D721Med (cell line): ENCODE results near the gene TROAP.

Experiments used
- DNase-seq: peaks from one replicate; pipeline ENCODE4 v3.0.0; 2011; ENCODE audit warnings: low spot score; ENCODE audit not compliant: insufficient read length
- FAIRE-seq: peaks from 2 replicates; lab custom pipeline; 2011; peaks lifted over from hg19 to GRCh38; lab: Jason Lieb, UNC
- CTCF ChIP-seq: IDR thresholded peaks from 2 replicates; pipeline ENCODE4 v1.5.1; 2012; ENCODE audit warnings: mild to moderate bottlenecking, control low read depth; ENCODE audit not compliant: insufficient read depth; ENCODE audit errors: missing control alignments

The TROAP gene

GRCh38 chr12:49346659-49347310 is 23.7 kb downstream of the TROAP start, which contains the start of gene DNAJC22:
TSS of gene DNAJC22 (plus strand) at chr12:49346888. CDS start at chr12:49348873, 1,985 bp downstream.
- no peak for DNase-seq
- TF ChIP-seq CTCF = no peak
- FAIRE-seq = no peak

DNA sequence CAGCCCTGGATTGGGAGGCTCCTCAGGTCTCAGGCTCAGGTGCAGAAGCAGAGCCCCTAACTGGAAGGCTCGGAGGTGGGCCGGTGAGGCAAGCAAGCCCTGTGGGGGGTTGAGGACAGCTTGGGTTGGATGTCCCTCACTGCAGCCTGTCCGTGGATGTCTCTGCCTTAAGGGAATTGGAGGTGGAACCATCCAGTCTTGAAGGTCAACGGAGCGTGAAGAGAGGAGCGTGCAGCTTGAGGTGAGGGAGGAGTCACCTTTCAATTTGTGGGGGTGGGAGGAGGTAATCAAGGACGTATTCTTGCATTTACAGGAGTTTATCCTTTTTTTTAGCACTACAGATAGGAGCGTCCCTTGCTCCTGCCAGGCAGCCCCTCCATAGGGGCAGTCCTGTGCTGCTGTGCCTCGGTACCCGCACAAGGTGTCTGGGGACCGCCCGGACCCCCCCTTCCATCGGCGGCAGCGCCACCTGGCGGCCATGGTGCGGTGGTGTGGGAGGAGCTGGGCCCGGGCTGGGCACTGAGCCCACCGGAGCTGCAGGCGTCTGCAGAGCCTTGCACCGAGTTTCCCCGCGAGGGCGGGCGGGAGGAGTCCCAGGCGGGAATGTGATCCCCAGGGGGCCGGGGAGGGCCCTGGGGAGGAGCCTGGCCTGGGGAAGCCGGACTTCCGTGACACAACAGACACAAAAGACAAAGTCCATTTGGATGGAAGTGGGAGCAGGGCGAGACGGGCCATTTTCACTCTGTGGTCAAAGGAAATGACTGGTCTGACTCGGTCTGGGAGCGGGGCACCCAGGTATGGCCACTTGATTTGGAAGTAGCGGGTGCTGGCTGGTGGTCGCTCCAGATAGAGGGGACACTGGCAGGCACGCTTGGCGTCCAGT is 24.5 kb downstream of the TROAP start:
- DNase-seq (peak; percentile 93), FAIRE-seq (no peak)
- peak; percentile 74 for TF ChIP-seq CTCF

DNA sequence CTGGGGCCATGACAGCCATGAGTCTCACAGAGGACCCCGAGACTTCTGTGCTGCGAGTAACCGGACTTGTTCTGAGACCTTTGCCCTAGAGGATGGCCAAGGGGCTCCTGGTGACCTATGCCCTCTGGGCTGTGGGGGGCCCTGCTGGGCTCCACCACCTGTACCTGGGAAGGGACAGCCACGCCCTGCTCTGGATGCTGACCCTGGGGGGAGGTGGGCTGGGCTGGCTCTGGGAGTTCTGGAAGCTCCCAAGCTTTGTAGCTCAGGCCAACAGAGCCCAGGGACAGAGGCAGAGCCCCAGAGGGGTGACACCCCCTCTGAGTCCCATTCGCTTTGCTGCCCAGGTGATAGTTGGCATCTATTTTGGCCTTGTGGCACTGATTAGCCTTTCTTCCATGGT is 25.7 kb downstream of the TROAP start:
- DNase-seq (no peak), FAIRE-seq (no peak)
- TF ChIP-seq CTCF = no peak

DNA sequence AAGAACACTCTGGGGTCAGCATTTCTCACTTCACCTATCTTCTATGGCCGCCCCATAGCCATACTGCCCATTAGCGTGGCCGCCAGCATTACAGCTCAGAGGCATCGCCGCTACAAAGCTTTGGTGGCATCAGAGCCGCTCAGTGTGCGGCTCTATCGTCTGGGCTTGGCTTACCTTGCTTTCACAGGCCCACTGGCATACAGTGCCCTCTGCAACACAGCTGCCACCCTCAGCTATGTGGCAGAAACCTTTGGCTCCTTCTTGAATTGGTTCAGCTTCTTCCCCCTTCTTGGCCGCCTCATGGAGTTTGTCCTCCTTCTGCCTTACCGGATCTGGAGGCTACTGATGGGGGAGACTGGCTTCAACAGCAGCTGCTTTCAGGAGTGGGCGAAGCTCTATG is 26.2 kb downstream of the TROAP start:
- FAIRE-seq (no peak), DNase-seq (no peak)
- TF ChIP-seq CTCF = no peak

- DNase-seq (no peak), FAIRE-seq (no peak)
- TF ChIP-seq CTCF = no peak
These were observed 29.3 kb downstream of the TROAP start for GRCh38 chr12:49352351-49352750.

DNA sequence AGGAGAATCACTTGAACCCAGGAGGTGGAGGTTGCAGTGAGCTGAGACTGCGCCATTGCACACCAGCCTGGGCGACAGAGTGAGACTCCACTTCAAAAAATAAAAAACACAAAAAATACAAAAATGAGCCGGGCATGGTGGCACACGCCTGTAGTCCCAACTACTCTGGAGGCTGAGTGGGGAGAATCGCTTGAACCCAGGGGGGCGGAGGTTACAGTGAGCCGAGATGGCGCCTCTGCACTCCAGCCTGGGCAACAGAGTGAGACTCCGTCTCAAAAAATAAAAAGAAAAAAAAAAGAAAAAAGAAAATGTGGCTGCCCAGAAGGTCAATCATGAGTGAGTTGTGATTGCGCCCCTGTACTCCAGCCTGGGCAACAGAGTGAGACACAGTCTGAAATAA is 32.9 kb downstream of the TROAP start:
- no peak for DNase-seq
- FAIRE-seq = no peak
- no peak for TF ChIP-seq CTCF
